GM12891 (cell line): ENCODE results near the gene CCNF.

Source experiments
- POLR2A ChIP-seq: IDR thresholded peaks from 2 replicates; pipeline ENCODE4 v1.6.1; 2011; ENCODE audit warnings: low read depth, low read length, control low read depth
- SPI1 ChIP-seq: IDR thresholded peaks from 2 replicates; pipeline ENCODE4 v1.6.1; 2011; ENCODE audit warnings: low read depth, low read length, control low read depth

DNA sequence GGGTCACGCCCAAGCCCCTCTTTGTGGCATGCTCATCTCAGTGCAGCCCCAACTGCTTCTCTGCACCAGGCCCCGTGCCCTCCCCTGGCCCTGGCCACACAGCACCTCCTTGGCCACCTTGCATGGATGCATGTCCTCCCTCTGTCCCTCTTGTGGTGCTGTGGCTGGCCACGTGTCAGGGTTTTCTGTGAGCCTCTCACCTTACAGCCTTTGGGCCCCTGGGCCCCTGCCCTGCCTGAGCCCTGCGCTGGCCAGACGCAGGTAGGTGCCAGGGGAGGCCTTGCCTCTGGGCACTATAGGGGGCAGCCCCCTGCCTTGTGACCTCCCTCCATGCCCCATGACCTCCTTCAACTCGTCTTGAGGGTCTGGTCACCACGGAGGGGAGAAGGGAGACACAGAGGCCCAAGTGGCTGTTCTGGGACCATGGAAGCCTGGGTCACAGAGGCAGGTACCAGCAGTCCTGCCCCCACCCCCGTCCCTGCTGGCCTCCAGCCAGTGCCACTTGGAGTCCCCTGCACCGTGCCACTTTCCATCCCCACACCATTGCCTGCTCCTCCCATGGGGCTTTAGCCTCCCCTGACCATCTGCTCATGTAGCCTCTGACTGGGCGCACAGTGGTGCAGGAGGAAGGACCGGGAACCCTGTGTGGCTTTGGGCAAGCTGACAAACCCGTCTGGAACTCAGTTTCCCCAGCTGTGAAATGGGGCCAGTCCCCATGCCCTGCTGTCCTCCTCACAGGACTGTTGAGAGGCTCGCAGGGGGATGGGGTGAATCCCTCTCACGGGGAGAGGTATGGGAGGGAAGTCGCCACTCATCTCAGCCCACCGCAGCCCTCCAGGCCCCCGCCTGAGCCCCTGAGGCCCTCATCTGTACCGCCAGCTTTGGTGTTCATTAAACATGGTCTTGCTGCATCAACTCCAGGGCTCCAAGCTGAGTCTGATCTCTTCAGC is 73.0 kb downstream of the CCNF start:
- no peak for TF ChIP-seq POLR2A
- TF ChIP-seq SPI1, result no peak
